ENCODE measurements around the gene ANKRD17. TPM values are rescaled to one million over a fixed set of nuclear protein-coding genes. Genes with fewer than 3 reads are reported as not detected.

Gene ANKRD17
- 39.9 and 47.0 TPM in 2 replicates for total RNA-seq

GRCh38 chr4:73258686-73259570 lies at the start of gene ANKRD17:
Gene ANKRD17 (minus strand): TSS chr4:73258798. CDS start chr4:73258668, 130 bp downstream.

GRCh38 chr4:73069338-73070073 lies 189.1 kb downstream of the ANKRD17 start, which contains the start of gene COX18:
Gene COX18 (minus strand): TSS chr4:73069716. CDS start chr4:73069649, 67 bp downstream.

Other genes with a start within 250 kb of the ANKRD17 start
- gene COX18, start 189.1 kb downstream of the ANKRD17 start, total RNA-seq, result 29.5 and 38.4 TPM in 2 replicates
- not detected in 2 replicates for gene ALB, start 145.5 kb upstream of the ANKRD17 start, total RNA-seq
- gene AFP, start 177.4 kb upstream of the ANKRD17 start, total RNA-seq, result 0.51 TPM in 1 of 2 replicates, not detected in the other
- gene AFM, start 222.9 kb upstream of the ANKRD17 start, total RNA-seq, result not detected in 2 replicates